Measurements from ENCODE around the gene PCMTD2. TPM values are rescaled to one million over a fixed set of nuclear protein-coding genes. Genes with fewer than 3 reads are reported as not detected.

The PCMTD2 gene
- total RNA-seq, 1 experiment from 2014 or later: 57.1 TPM

- CTCF ChIA-PET: no interaction called here
These were observed 24.4 kb downstream of the PCMTD2 start for GRCh38 chr20:64279826-64280459.

DNA sequence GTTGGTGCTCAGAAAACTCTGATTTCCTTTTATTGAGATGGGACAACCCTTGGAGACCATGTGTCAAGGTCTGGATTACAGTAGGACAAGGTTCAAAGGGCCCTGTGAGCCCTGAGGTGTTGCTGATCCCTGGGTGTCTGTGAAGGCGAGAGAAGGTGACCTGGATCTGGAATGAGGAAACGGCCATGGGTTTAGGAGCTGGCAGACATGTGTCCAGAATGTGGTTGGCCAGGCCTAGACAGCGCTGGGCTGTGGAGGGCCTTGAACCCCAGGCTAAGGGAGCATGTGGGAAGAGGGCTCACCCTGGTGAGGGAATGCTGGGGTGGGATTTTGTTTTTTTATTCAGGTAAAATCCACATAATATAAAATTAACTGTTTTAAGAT, 24.9 kb downstream of the PCMTD2 start:
- intact Hi-C loops (cut with micrococcal nuclease; ENCODE audit: unreplicated experiment): no loop called here
- TF ChIP-seq CTCF (conservative IDR thresholded peaks at IDR 0.05; ENCODE audit: low read depth, low read length) (no peak), EZH2 (IDR thresholded peaks at IDR 0.05; ENCODE audit: borderline replicate concordance, low read depth, low read length, poor library complexity, severe bottlenecking) (no peak)
- H3K27ac ChIP-seq (ENCODE audit: low read depth, low read length, poor library complexity, severe bottlenecking): no peak overlapping the region
- no peaks in the 10 kb centered on the region for H3K9me3 ChIP-seq (ENCODE audit: low read depth, low read length, poor library complexity, severe bottlenecking)
- CTCF ChIA-PET: no interaction called here
- no TSS peak for BruUV-seq (replicated peaks)
- no peaks in the 10 kb centered on the region for H3K36me3 ChIP-seq (ENCODE audit: insufficient read depth, low read length, poor library complexity, severe bottlenecking)
- no peak for DNase-seq (ENCODE audit: low spot score)
- H3K27me3 ChIP-seq (replicated peaks; ENCODE audit: insufficient read depth, low read depth, low read length, poor library complexity): no peaks in the 10 kb centered on the region
- H3K4me1 ChIP-seq (ENCODE audit: insufficient read depth, low read length, poor library complexity, severe bottlenecking): no peaks in the 10 kb centered on the region
- POLR2A ChIA-PET (ENCODE audit: low non-redundant PET): no interaction called here
- H3K4me3 ChIP-seq (ENCODE audit: low read depth, low read length, poor library complexity, severe bottlenecking): no peak overlapping the region

More at GRCh38 chr20:64279826-64280459, 24.4 kb downstream of the PCMTD2 start:
- Histone ChIP-seq H3K36me3 (ENCODE audit: insufficient read depth, low read length, poor library complexity, severe bottlenecking) (no peaks in the 10 kb centered on the region), H3K27me3 (replicated peaks; ENCODE audit: insufficient read depth, low read depth, low read length, poor library complexity) (no peaks in the 10 kb centered on the region), H3K9me3 (ENCODE audit: low read depth, low read length, poor library complexity, severe bottlenecking) (no peaks in the 10 kb centered on the region), H3K4me3 (ENCODE audit: low read depth, low read length, poor library complexity, severe bottlenecking) (no peak overlapping the region), H3K4me1 (ENCODE audit: insufficient read depth, low read length, poor library complexity, severe bottlenecking) (no peaks in the 10 kb centered on the region), H3K27ac (ENCODE audit: low read depth, low read length, poor library complexity, severe bottlenecking) (no peak overlapping the region)
- TF ChIP-seq EZH2 (IDR thresholded peaks at IDR 0.05; ENCODE audit: borderline replicate concordance, low read depth, low read length, poor library complexity, severe bottlenecking) (no peak), CTCF (conservative IDR thresholded peaks at IDR 0.05; ENCODE audit: low read depth, low read length) (no peak)
- POLR2A ChIA-PET (ENCODE audit: low non-redundant PET): no interaction called here
- no TSS peak for BruUV-seq (replicated peaks)
- no peak for DNase-seq (ENCODE audit: low spot score)
- intact Hi-C loops (cut with micrococcal nuclease; ENCODE audit: unreplicated experiment): no loop called here

- intact Hi-C loops (cut with micrococcal nuclease; ENCODE audit: unreplicated experiment): no loop called here
- H3K27me3 ChIP-seq (replicated peaks; ENCODE audit: insufficient read depth, low read depth, low read length, poor library complexity): no peaks in the 10 kb centered on the region
- no peak for TF ChIP-seq EZH2 (IDR thresholded peaks at IDR 0.05; ENCODE audit: borderline replicate concordance, low read depth, low read length, poor library complexity, severe bottlenecking)
- TF ChIP-seq CTCF (conservative IDR thresholded peaks at IDR 0.05; ENCODE audit: low read depth, low read length): no peak
- no TSS peak for BruUV-seq (replicated peaks)
- no peak overlapping the region for H3K27ac ChIP-seq (ENCODE audit: low read depth, low read length, poor library complexity, severe bottlenecking)
- H3K9me3 ChIP-seq (ENCODE audit: low read depth, low read length, poor library complexity, severe bottlenecking): no peaks in the 10 kb centered on the region
- POLR2A ChIA-PET (ENCODE audit: low non-redundant PET): no interaction called here
- no peak overlapping the region for H3K4me3 ChIP-seq (ENCODE audit: low read depth, low read length, poor library complexity, severe bottlenecking)
- no peaks in the 10 kb centered on the region for H3K4me1 ChIP-seq (ENCODE audit: insufficient read depth, low read length, poor library complexity, severe bottlenecking)
- H3K36me3 ChIP-seq (ENCODE audit: insufficient read depth, low read length, poor library complexity, severe bottlenecking): no peaks in the 10 kb centered on the region
- CTCF ChIA-PET: no interaction called here
- DNase-seq (ENCODE audit: low spot score): no peak
These were observed 28.1 kb downstream of the PCMTD2 start for GRCh38 chr20:64283646-64284045.
